ENCODE measurements around the gene BZW2. TPM values are rescaled to one million over a fixed set of nuclear protein-coding genes. Genes with fewer than 3 reads are reported as not detected.

Gene BZW2
- total and polyA plus RNA-seq, 11 donors, result 195 to 808 (median 297) TPM

- TF ChIP-seq POLR2A (IDR thresholded peaks at IDR 0.05), result no peak
- no peak for TF ChIP-seq CTCF (IDR thresholded peaks at IDR 0.05)
- ATAC-seq (no peak), DNase-seq (no peak)
- Histone ChIP-seq H3K4me3 (no peak overlapping the region), H3K27ac (no peak overlapping the region), H3K36me3 (no peaks in the 10 kb centered on the region), H3K4me1 (no peaks in the 10 kb centered on the region), H3K9me3 (no peaks in the 10 kb centered on the region), H3K27me3 (no peaks in the 10 kb centered on the region)
- WGBS, 4 donors, result 92 to 98% (median 95%) methylated on average over 3 of the region's 3 CpGs
- intact Hi-C loops (cut with DNase I), result no loop called here
Observed at GRCh38 chr7:16718111-16718656, 72.2 kb downstream of the BZW2 start.

- no peaks in the 10 kb centered on the region for H3K4me1 ChIP-seq
- H3K4me3 ChIP-seq, result no peak overlapping the region
- WGBS, 4 donors, result 92 to 98% (median 97%) methylated on average over 1 of the region's 1 CpG
- H3K36me3 ChIP-seq, result no peaks in the 10 kb centered on the region
- no peaks in the 10 kb centered on the region for H3K9me3 ChIP-seq
- no peak overlapping the region for H3K27ac ChIP-seq
- H3K27me3 ChIP-seq, result no peaks in the 10 kb centered on the region
- ATAC-seq (no peak), DNase-seq (no peak)
- intact Hi-C loops (cut with DNase I), result loop anchor here in 1 of 10 donors (10.0 kb wide), 1 partner anchor 435 kb away; no protein-coding TSS in a partner anchor
- TF ChIP-seq CTCF (IDR thresholded peaks at IDR 0.05), result no peak
- no peak for TF ChIP-seq POLR2A (IDR thresholded peaks at IDR 0.05)
Observed at GRCh38 chr7:16719699-16720098, 73.7 kb downstream of the BZW2 start.

- DNase-seq, result no peak
- intact Hi-C loops (cut with DNase I), result loop anchor here in 1 of 10 donors (10.0 kb wide), 1 partner anchor 433 kb away; no protein-coding TSS in a partner anchor
- Histone ChIP-seq H3K36me3 (no peaks in the 10 kb centered on the region), H3K9me3 (no peaks in the 10 kb centered on the region), H3K27ac (no peak overlapping the region), H3K4me3 (no peak overlapping the region), H3K27me3 (no peaks in the 10 kb centered on the region), H3K4me1 (no peaks in the 10 kb centered on the region)
- TF ChIP-seq POLR2A (IDR thresholded peaks at IDR 0.05) (no peak), CTCF (IDR thresholded peaks at IDR 0.05) (no peak)
- no peak for ATAC-seq
- 75 to 86% (median 79%) methylated on average over 4 of the region's 4 CpGs for WGBS, 4 donors
Observed at GRCh38 chr7:16721541-16721940, 75.6 kb downstream of the BZW2 start.

- H3K9me3 ChIP-seq, result no peaks in the 10 kb centered on the region
- no peaks in the 10 kb centered on the region for H3K36me3 ChIP-seq
- ATAC-seq (no peak), DNase-seq (no peak)
- H3K27ac ChIP-seq, result no peak overlapping the region
- TF ChIP-seq CTCF (IDR thresholded peaks at IDR 0.05) (no peak), POLR2A (IDR thresholded peaks at IDR 0.05) (no peak)
- WGBS, 4 donors, result 88 to 97% (median 97%) methylated on average over 1 of the region's 1 CpG
- H3K4me1 ChIP-seq, result no peaks in the 10 kb centered on the region
- H3K27me3 ChIP-seq, result no peaks in the 10 kb centered on the region
- intact Hi-C loops (cut with DNase I), result loop anchor here in 1 of 10 donors (10.0 kb wide), 1 partner anchor 430 kb away; no protein-coding TSS in a partner anchor
- no peak overlapping the region for H3K4me3 ChIP-seq
Observed at GRCh38 chr7:16724344-16724743, 78.4 kb downstream of the BZW2 start.
